Panc1 (cell line): ENCODE results near the gene OLFML1. TPM values are rescaled to one million over a fixed set of nuclear protein-coding genes. Genes with fewer than 3 reads are reported as not detected.

Experiments
- ATAC-seq: fragments of 200-7000 bp; cut with Tn5 transposase; 2 replicates; pipeline ENCODE4 v1.9.1; 2020; ENCODE audit warnings: mild to moderate bottlenecking, moderate library complexity
- BruUV-seq: library from RNA; stranded (reverse); fragments of 400-500 nt; replicated peaks from 2 replicates; lab custom pipeline; 2021; lab: Mats Ljungman, UMichigan
- CTCF ChIA-PET: fragments of 300-600 bp; sonication (Branson Sonifier 250); formaldehyde crosslinking; loops from one replicate; lab custom pipeline; 2022; ENCODE audit warnings: antibody characterized with exemption; lab: Charles Lee
- POLR2A ChIA-PET: fragments of 300-600 bp; sonication (Branson Sonifier 250); formaldehyde crosslinking; loops from one replicate; lab custom pipeline; 2022; ENCODE audit warnings: antibody characterized with exemption; lab: Charles Lee
- DNase-seq: peaks from one replicate; pipeline ENCODE4 v3.0.0-alpha.2; 2010; ENCODE audit warnings: low read depth, low spot score
- H3K27ac ChIP-seq: 2 replicates; pipeline ENCODE4 v1.5.1; 2011; ENCODE audit warnings: mild to moderate bottlenecking, low read length, inconsistent platforms
- H3K27me3 ChIP-seq: fragments of 200-500 bp; sonication (Bioruptor generic); 2 replicates; pipeline ENCODE4 v1.6.0; 2014; ENCODE audit warnings: low read length, inconsistent platforms; ENCODE audit not compliant: control insufficient read depth, insufficient read depth
- H3K36me3 ChIP-seq: fragments of 200-500 bp; sonication (Bioruptor generic); 2 replicates; pipeline ENCODE4 v1.5.1; 2014; ENCODE audit warnings: inconsistent platforms, mild to moderate bottlenecking, low read length, moderate library complexity; ENCODE audit not compliant: control insufficient read depth, insufficient read depth
- H3K4me1 ChIP-seq: 2 replicates; pipeline ENCODE4 v1.5.1; 2011; ENCODE audit warnings: inconsistent platforms, mild to moderate bottlenecking, low read length, moderate library complexity; ENCODE audit not compliant: control insufficient read depth, insufficient read depth
- H3K4me3 ChIP-seq, 2 experiments: 2 replicates each; pipeline ENCODE4 v1.5.1; 2011 to 2012; ENCODE audit warnings: low read depth in 2 of 2, low read length in 2 of 2, mild to moderate bottlenecking in 2 of 2, inconsistent platforms in 1 of 2, moderate library complexity in 1 of 2
- H3K9me3 ChIP-seq: fragments of 200-500 bp; sonication (Bioruptor generic); 2 replicates; pipeline ENCODE4 v1.5.1; 2014; ENCODE audit warnings: low read depth, mild to moderate bottlenecking, inconsistent platforms, low read length, moderate library complexity; ENCODE audit not compliant: control insufficient read depth, insufficient read depth
- POLR2AphosphoS5 ChIP-seq: IDR thresholded peaks from 2 replicates; pipeline ENCODE4 v1.6.1; 2012; ENCODE audit warnings: mild to moderate bottlenecking, low read depth, low read length, moderate library complexity
- SIN3A ChIP-seq: IDR thresholded peaks from 2 replicates; pipeline ENCODE4 v1.6.1; 2012; ENCODE audit warnings: low read depth, mild to moderate bottlenecking, low read length, moderate library complexity, borderline replicate concordance; ENCODE audit not compliant: insufficient read depth
- TCF7L2 ChIP-seq: IDR thresholded peaks from 2 replicates; pipeline ENCODE4 v1.6.1; 2011; ENCODE audit warnings: mild to moderate bottlenecking, low read depth, low read length, inconsistent platforms
- in situ Hi-C: cut with HindIII; loops from 2 replicates; pipeline ENCODE4 v1.10.0; 2016; ENCODE audit warnings: low sequenced_read_pairs, low pct_unique_long_range_greater_than_20kb
- intact Hi-C: fragments of 100-400 bp; cut with micrococcal nuclease; formaldehyde crosslinking; loops from one replicate; pipeline ENCODE4 v1.10.0; 2022; ENCODE audit not compliant: unreplicated experiment
- total RNA-seq: library from RNA; stranded (reverse); gene quantifications from one replicate; pipeline ENCODE4 v1.2.1, GENCODE V29; 2021; ENCODE audit not compliant: unreplicated experiment
- TF ChIP-seq, protein P1 (sequence below), 2 experiments: IDR thresholded peaks; 2 replicates each; pipeline ENCODE4 v1.6.1; 2011 to 2012; ENCODE audit warnings: low read depth in 2 of 2, control low read depth in 1 of 2, low read length in 1 of 2, mild to moderate bottlenecking in 1 of 2, moderate library complexity in 1 of 2; ENCODE audit not compliant: insufficient read depth in 1 of 2
- TF ChIP-seq, protein P2 (sequence below): fragments of 450-650 bp; IDR thresholded peaks from 2 replicates; pipeline ENCODE4 v1.5.1; 2017; ENCODE audit warnings: mild to moderate bottlenecking

OLFML1 gene
- total RNA-seq, 1 experiment from 2014 or later, result not detected

DNA sequence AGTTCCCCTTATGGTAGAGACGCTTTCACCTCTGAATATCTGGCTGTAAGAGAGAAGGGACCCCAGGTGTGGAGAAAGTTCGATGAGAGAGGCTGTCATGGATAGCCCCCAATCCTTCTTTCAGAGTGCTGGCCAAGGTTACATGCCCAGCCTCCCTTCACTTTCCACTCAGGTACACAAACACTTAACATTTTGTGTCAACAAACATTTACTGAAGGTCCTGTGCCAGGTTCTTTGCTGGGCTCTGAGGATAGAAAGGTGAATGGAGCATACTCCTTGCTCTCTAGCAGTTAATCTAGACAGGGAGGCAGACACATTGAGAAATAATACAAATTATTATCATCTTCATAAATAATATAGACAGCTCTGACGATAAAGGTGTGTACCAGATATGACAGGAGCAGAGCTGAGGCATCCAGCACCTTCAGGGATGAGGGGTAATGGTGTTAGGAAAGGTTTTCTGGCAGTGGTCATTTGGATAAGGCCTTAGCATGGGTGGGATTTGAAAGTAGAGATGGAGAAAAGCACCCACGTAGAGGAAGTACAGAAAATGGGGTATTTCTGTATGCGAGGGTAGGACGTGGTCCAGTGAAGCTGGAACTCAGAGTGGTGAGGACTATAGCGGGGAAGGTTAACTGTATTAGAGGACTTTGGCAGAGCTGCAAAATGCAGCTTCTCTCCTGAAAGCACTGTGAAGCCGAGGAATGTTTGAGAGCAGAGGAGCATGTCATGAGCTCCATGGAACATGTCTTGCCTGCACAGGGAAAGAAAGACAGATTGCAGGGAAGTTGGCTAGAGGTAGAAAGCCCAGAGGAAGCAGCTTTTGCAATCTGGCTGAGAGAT is 48.1 kb downstream of the OLFML1 start:
- intact Hi-C loops, result no loop called here
- no peaks in the 10 kb centered on the region for H3K4me1 ChIP-seq
- H3K36me3 ChIP-seq, result no peaks in the 10 kb centered on the region
- no peak for DNase-seq
- no peak overlapping the region for H3K4me3 ChIP-seq
- ChIA-PET CTCF (interaction anchor here (0.5 to 0.6 kb wide), 2 partner anchors 74 to 730 kb away, joined by 7 to 11 read pairs; partner anchors contain the start of gene LMO1), POLR2A (no interaction called here)
- H3K9me3 ChIP-seq, result no peaks in the 10 kb centered on the region
- ATAC-seq, result no peak
- TF ChIP-seq SIN3A (no peak), TCF7L2 (no peak), POLR2AphosphoS5 (no peak)
- TF ChIP-seq, protein P1, sequence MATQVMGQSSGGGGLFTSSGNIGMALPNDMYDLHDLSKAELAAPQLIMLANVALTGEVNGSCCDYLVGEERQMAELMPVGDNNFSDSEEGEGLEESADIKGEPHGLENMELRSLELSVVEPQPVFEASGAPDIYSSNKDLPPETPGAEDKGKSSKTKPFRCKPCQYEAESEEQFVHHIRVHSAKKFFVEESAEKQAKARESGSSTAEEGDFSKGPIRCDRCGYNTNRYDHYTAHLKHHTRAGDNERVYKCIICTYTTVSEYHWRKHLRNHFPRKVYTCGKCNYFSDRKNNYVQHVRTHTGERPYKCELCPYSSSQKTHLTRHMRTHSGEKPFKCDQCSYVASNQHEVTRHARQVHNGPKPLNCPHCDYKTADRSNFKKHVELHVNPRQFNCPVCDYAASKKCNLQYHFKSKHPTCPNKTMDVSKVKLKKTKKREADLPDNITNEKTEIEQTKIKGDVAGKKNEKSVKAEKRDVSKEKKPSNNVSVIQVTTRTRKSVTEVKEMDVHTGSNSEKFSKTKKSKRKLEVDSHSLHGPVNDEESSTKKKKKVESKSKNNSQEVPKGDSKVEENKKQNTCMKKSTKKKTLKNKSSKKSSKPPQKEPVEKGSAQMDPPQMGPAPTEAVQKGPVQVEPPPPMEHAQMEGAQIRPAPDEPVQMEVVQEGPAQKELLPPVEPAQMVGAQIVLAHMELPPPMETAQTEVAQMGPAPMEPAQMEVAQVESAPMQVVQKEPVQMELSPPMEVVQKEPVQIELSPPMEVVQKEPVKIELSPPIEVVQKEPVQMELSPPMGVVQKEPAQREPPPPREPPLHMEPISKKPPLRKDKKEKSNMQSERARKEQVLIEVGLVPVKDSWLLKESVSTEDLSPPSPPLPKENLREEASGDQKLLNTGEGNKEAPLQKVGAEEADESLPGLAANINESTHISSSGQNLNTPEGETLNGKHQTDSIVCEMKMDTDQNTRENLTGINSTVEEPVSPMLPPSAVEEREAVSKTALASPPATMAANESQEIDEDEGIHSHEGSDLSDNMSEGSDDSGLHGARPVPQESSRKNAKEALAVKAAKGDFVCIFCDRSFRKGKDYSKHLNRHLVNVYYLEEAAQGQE (IDR thresholded peaks at IDR 0.05; ENCODE audit: insufficient read depth in 1 of 2, low read depth in 2 of 2, low read length in 1 of 2), result no peak
- TF ChIP-seq, protein P2, sequence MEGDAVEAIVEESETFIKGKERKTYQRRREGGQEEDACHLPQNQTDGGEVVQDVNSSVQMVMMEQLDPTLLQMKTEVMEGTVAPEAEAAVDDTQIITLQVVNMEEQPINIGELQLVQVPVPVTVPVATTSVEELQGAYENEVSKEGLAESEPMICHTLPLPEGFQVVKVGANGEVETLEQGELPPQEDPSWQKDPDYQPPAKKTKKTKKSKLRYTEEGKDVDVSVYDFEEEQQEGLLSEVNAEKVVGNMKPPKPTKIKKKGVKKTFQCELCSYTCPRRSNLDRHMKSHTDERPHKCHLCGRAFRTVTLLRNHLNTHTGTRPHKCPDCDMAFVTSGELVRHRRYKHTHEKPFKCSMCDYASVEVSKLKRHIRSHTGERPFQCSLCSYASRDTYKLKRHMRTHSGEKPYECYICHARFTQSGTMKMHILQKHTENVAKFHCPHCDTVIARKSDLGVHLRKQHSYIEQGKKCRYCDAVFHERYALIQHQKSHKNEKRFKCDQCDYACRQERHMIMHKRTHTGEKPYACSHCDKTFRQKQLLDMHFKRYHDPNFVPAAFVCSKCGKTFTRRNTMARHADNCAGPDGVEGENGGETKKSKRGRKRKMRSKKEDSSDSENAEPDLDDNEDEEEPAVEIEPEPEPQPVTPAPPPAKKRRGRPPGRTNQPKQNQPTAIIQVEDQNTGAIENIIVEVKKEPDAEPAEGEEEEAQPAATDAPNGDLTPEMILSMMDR, result no peak
- no peak overlapping the region for H3K27ac ChIP-seq
- no peaks in the 10 kb centered on the region for H3K27me3 ChIP-seq
- BruUV-seq, result no TSS peak
- in situ Hi-C loops, result no loop called here

DNA sequence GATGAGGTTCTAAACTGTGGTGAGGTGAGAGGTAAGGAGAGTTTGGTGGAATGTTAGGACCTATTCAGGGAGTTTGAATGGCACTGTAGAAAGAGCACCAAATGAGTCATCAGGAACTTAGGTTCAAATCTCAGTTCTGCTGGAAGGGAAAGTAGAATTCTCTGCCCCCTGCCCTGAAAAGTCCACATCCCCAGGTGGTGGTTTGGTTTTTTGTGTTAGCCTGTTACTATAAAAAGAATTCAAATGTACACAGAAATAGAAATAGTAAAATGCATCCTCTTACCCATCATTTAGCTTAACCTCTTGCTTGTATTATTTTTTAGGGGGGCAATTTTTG is 48.7 kb downstream of the OLFML1 start:
- BruUV-seq, result no TSS peak
- CTCF ChIA-PET, result interaction anchor here (0.6 kb wide), 1 partner anchor 73 kb away, joined by 11 read pairs; no protein-coding TSS in a partner anchor
- in situ Hi-C loops, result no loop called here

More for the DNA sequence above, 48.7 kb downstream of the OLFML1 start:
- Histone ChIP-seq H3K9me3 (no peaks in the 10 kb centered on the region), H3K27me3 (no peaks in the 10 kb centered on the region), H3K4me1 (no peaks in the 10 kb centered on the region), H3K36me3 (no peaks in the 10 kb centered on the region), H3K27ac (no peak overlapping the region), H3K4me3 (no peak overlapping the region)
- no peak for TF ChIP-seq TCF7L2
- TF ChIP-seq, protein P1 (IDR thresholded peaks at IDR 0.05; ENCODE audit: insufficient read depth in 1 of 2, low read depth in 2 of 2, low read length in 1 of 2), result no peak
- TF ChIP-seq POLR2AphosphoS5, result no peak
- TF ChIP-seq, protein P2, result no peak
- TF ChIP-seq SIN3A, result no peak
- intact Hi-C loops, result no loop called here
- ATAC-seq (no peak), DNase-seq (no peak)
- POLR2A ChIA-PET, result no interaction called here
